GM23248 (cell line): ENCODE results near the gene EVA1C. TPM values are rescaled to one million over a fixed set of nuclear protein-coding genes. Genes with fewer than 3 reads are reported as not detected.
A peak's percentile ranks its signal among the peaks of the same experiment; 100 is the strongest.

ENCODE experiments used
- DNase-seq: peaks from one replicate; pipeline ENCODE4 v3.0.0-alpha.2; 2015
- H2AFZ ChIP-seq: fragments of 200-600 bp; sonication (generic); 2 replicates; pipeline ENCODE4 v1.6.1; 2016; ENCODE audit warnings: antibody characterized with exemption
- H3F3A ChIP-seq: fragments of 200-600 bp; sonication (generic); 2 replicates; pipeline ENCODE4 v1.6.1; 2016; ENCODE audit warnings: mild to moderate bottlenecking, antibody characterized with exemption, mixed run types; ENCODE audit not compliant: insufficient read depth
- H3K27ac ChIP-seq: fragments of 200-600 bp; sonication (generic); 2 replicates; pipeline ENCODE4 v1.5.1; 2016; ENCODE audit warnings: mild to moderate bottlenecking
- H3K27me3 ChIP-seq: fragments of 200-600 bp; sonication (generic); replicated peaks from 2 replicates; pipeline ENCODE4 v1.6.1; 2016; ENCODE audit warnings: mild to moderate bottlenecking; ENCODE audit not compliant: insufficient read depth
- H3K36me3 ChIP-seq: fragments of 200-600 bp; sonication (generic); 2 replicates; pipeline ENCODE4 v1.6.1; 2016; ENCODE audit warnings: low read depth, mild to moderate bottlenecking
- H3K4me1 ChIP-seq: fragments of 200-600 bp; sonication (generic); 2 replicates; pipeline ENCODE4 v1.6.1; 2016; ENCODE audit warnings: mild to moderate bottlenecking; ENCODE audit not compliant: insufficient read depth
- H3K4me2 ChIP-seq: fragments of 200-600 bp; sonication (generic); one replicate; pipeline ENCODE4 v1.6.1; 2016; ENCODE audit warnings: mild to moderate bottlenecking; ENCODE audit not compliant: unreplicated experiment
- H3K4me3 ChIP-seq: fragments of 200-600 bp; sonication (generic); 2 replicates; pipeline ENCODE4 v1.5.1; 2016; ENCODE audit warnings: mild to moderate bottlenecking
- H3K79me2 ChIP-seq: fragments of 200-600 bp; sonication (generic); 2 replicates; pipeline ENCODE4 v1.6.1; 2016; ENCODE audit warnings: mild to moderate bottlenecking; ENCODE audit not compliant: insufficient read depth
- H3K9ac ChIP-seq: fragments of 200-600 bp; sonication (generic); 2 replicates; pipeline ENCODE4 v1.6.1; 2016; ENCODE audit warnings: mild to moderate bottlenecking
- H3K9me2 ChIP-seq: fragments of 200-600 bp; sonication (generic); 2 replicates; pipeline ENCODE4 v1.6.1; 2016; ENCODE audit warnings: mixed run types, mild to moderate bottlenecking, moderate library complexity; ENCODE audit not compliant: insufficient read depth
- H3K9me3 ChIP-seq: fragments of 200-600 bp; sonication (generic); one replicate; pipeline ENCODE4 v1.6.1; 2017; ENCODE audit warnings: low read depth
- H4K20me1 ChIP-seq: fragments of 200-600 bp; sonication (generic); 2 replicates; pipeline ENCODE4 v1.6.0; 2016; ENCODE audit not compliant: insufficient read depth
- EZH2 ChIP-seq: fragments of 200-600 bp; sonication (generic); IDR thresholded peaks from 2 replicates; pipeline ENCODE4 v1.6.1; 2018; ENCODE audit warnings: antibody characterized with exemption, mild to moderate bottlenecking; ENCODE audit not compliant: insufficient read depth, poor library complexity, severe bottlenecking
- EZH2phosphoT487 ChIP-seq: fragments of 200-600 bp; sonication (generic); IDR thresholded peaks from 2 replicates; pipeline ENCODE4 v1.6.1; 2018; ENCODE audit warnings: antibody characterized with exemption, moderate library complexity, mild to moderate bottlenecking, low read depth; ENCODE audit not compliant: insufficient read depth
- WGBS, 2 experiments: methylation state at CpG; one replicate each; pipeline ENCODE4 v1.1.6; 2015 to 2017; ENCODE audit warnings: low lambda C conversion rate in 2 of 2, low coverage in 1 of 2; ENCODE audit errors: missing lambda C conversion rate in 2 of 2; 5-methylcytosine and 5-hydroxymethylcytosine counted together
- in situ Hi-C: fragments of 300-500 bp; cut with MboI; formaldehyde crosslinking; loops from 2 replicates; pipeline ENCODE4 v1.15.0; 2020
- polyA plus RNA-seq: library from polyadenylated mRNA; unstranded; fragments of >200 nt; fragmentation: Nextera tagmentation; extraction: Ambion mirVana; gene quantifications from 2 replicates; pipeline ENCODE4 v1.2.1, GENCODE V29; 2016
- total RNA-seq: library from RNA; depleted of rRNA; stranded (reverse); fragments of >200 nt; shearing (Covaris generic); gene quantifications from 2 replicates; pipeline ENCODE4 v1.2.3, GENCODE V29; 2014

EVA1C gene
- total and polyA plus RNA-seq, 2 experiments from 2014 or later = 1.9 to 2.2 TPM

GRCh38 chr21:32415451-32416398 is 3.2 kb downstream of the EVA1C start:
- Histone ChIP-seq H3K79me2 (no peaks in the 10 kb centered on the region), H3K4me2 (no peak overlapping the region), H3K9ac (no peak overlapping the region), H3K4me3 (no peak overlapping the region), H3K27me3 (no peaks in the 10 kb centered on the region), H2AFZ (no peak overlapping the region), H3F3A (peaks cover 17% of the 10 kb centered on the region), H3K9me2 (no peaks in the 10 kb centered on the region), H3K36me3 (no peaks in the 10 kb centered on the region), H3K9me3 (no peaks in the 10 kb centered on the region), H3K27ac (no peak overlapping the region), H3K4me1 (no peaks in the 10 kb centered on the region), H4K20me1 (no peaks in the 10 kb centered on the region)
- 86 to 89% methylated on average over 11 of the region's 11 CpGs for WGBS, 2 experiments
- TF ChIP-seq EZH2 (no peak), EZH2phosphoT487 (no peak)
- in situ Hi-C loops = no loop called here
- no peak for DNase-seq

- WGBS, 2 experiments = 68 to 72% methylated on average over 4 of the region's 4 CpGs
- no peaks in the 10 kb centered on the region for H3K9me2 ChIP-seq
- no peaks in the 10 kb centered on the region for H3K79me2 ChIP-seq
- H3F3A ChIP-seq = peaks cover 24% of the 10 kb centered on the region
- no peaks in the 10 kb centered on the region for H3K27me3 ChIP-seq
- H3K9ac ChIP-seq = no peak overlapping the region
- H3K9me3 ChIP-seq = no peaks in the 10 kb centered on the region
- DNase-seq = no peak
- H3K36me3 ChIP-seq = no peaks in the 10 kb centered on the region
- H3K4me2 ChIP-seq = no peak overlapping the region
- no peaks in the 10 kb centered on the region for H4K20me1 ChIP-seq
- no peak for TF ChIP-seq EZH2phosphoT487
- TF ChIP-seq EZH2 = no peak
- H3K4me1 ChIP-seq = peaks cover 9% of the 10 kb centered on the region; the same call in 1 of the 2 replicates
- no peak overlapping the region for H3K27ac ChIP-seq
- H2AFZ ChIP-seq = no peak overlapping the region
- H3K4me3 ChIP-seq = no peak overlapping the region
- in situ Hi-C loops = no loop called here
Measured at GRCh38 chr21:32418146-32418545, 5.6 kb downstream of the EVA1C start.

- Histone ChIP-seq H2AFZ (no peak overlapping the region), H3K4me1 (peaks cover 33% of the 10 kb centered on the region), H3K9me2 (no peaks in the 10 kb centered on the region), H4K20me1 (no peaks in the 10 kb centered on the region), H3K9me3 (no peaks in the 10 kb centered on the region), H3K79me2 (no peaks in the 10 kb centered on the region), H3K36me3 (no peaks in the 10 kb centered on the region), H3K27ac (no peak overlapping the region), H3K27me3 (no peaks in the 10 kb centered on the region), H3K4me3 (no peak overlapping the region), H3K4me2 (no peak overlapping the region), H3F3A (peaks cover 28% of the 10 kb centered on the region), H3K9ac (no peak overlapping the region)
- in situ Hi-C loops = no loop called here
- DNase-seq = no peak
- 98 to 100% methylated on average over 2 of the region's 2 CpGs for WGBS, 2 experiments
- TF ChIP-seq EZH2 (no peak), EZH2phosphoT487 (no peak)
Measured at GRCh38 chr21:32422064-32422463, 9.6 kb downstream of the EVA1C start.

- Histone ChIP-seq H2AFZ (no peak overlapping the region), H3F3A (peaks cover 32% of the 10 kb centered on the region), H3K4me3 (no peak overlapping the region), H3K9ac (peak overlapping the region; percentile 39; the same call in 1 of the 2 replicates), H3K36me3 (no peaks in the 10 kb centered on the region), H3K27ac (peak overlapping the region; percentile 66), H3K27me3 (no peaks in the 10 kb centered on the region), H3K4me2 (peak overlapping the region; percentile 66), H3K79me2 (no peaks in the 10 kb centered on the region), H3K9me3 (no peaks in the 10 kb centered on the region), H3K9me2 (no peaks in the 10 kb centered on the region), H3K4me1 (peaks cover 35% of the 10 kb centered on the region), H4K20me1 (no peaks in the 10 kb centered on the region)
- no peak for TF ChIP-seq EZH2
- no peak for TF ChIP-seq EZH2phosphoT487
- in situ Hi-C loops = no loop called here
- WGBS, 2 experiments = 71% methylated on average over 9 of the region's 9 CpGs
- DNase-seq = peak; percentile 91
Measured at GRCh38 chr21:32423320-32424190, 11.0 kb downstream of the EVA1C start.
